ENCODE results near the gene KIF22.
A peak's percentile ranks its signal among the peaks of the same experiment; 100 is the strongest.
"Not testable (repeated sequence)": the region's sequence is repeated elsewhere in the genome, so short reads cannot be mapped to it uniquely, and the experiment has no call there.

Gene KIF22

DNA sequence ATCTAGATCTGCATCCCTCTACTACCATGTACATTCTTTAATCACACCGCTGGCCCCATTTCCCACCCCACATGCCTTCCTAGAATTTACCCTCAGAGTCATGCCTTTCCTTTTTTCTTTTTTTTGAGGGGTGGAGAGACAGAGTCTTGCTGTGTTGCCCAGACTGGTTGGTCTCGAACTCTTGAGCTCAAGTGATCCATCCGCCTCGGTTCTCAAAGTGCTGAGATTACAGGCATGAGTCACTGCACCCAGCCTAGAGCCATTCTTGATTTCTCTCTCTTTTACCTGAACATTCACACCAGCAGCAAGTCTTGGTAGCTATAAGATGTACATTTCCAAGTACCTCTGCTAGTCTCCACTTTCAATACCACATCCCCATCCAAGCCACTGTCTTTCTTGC is 27.5 kb downstream of the KIF22 start:
- Mint-ChIP-seq H3K4me3 (peak overlapping the region; percentile 92), H3K27ac (peak overlapping the region; percentile 79), H3K4me1 (peaks cover 74% of the 10 kb centered on the region), H3K9me3 (no peaks in the 10 kb centered on the region), H3K36me3 (peaks cover 41% of the 10 kb centered on the region), H3K27me3 (peaks cover 23% of the 10 kb centered on the region)
- DNase-seq, result no peak
- CTCF ChIA-PET, result interaction anchor here (0.9 to 9.2 kb wide), 8 partner anchors 8 to 127 kb away, joined by 3 to 103 read pairs (median 14); partner anchors contain the start of gene MAZ

- H3K4me3 Mint-ChIP-seq, result peak overlapping the region; percentile 92
- peak overlapping the region; percentile 95 for H3K27ac Mint-ChIP-seq
- peaks cover 76% of the 10 kb centered on the region for H3K4me1 Mint-ChIP-seq
- CTCF ChIA-PET, result interaction anchor here (1.2 to 9.2 kb wide), 4 partner anchors 12 to 214 kb away, joined by 3 to 103 read pairs (median 34); partner anchors contain the start of gene MAZ
- H3K36me3 Mint-ChIP-seq, result peaks cover 41% of the 10 kb centered on the region
- DNase-seq, result no peak
- H3K27me3 Mint-ChIP-seq, result peaks cover 10% of the 10 kb centered on the region
- H3K9me3 Mint-ChIP-seq, result no peaks in the 10 kb centered on the region
Observed at GRCh38 chr16:29819506-29819905, 29.0 kb downstream of the KIF22 start.

- CTCF ChIA-PET, result interaction anchor here (7.8 to 9.2 kb wide), 2 partner anchors 13 to 28 kb away, joined by 59 to 103 read pairs; partner anchors contain the start of gene MAZ
- H3K4me3 Mint-ChIP-seq, result peak within 1 kb of the TSS; percentile 92
- H3K4me1 Mint-ChIP-seq, result peaks cover 76% of the 10 kb centered on the region
- peaks cover 45% of the 10 kb centered on the region for H3K36me3 Mint-ChIP-seq
- H3K27ac Mint-ChIP-seq, result peak within 1 kb of the TSS; percentile 95
- peaks cover 4% of the 10 kb centered on the region for H3K27me3 Mint-ChIP-seq
- H3K9me3 Mint-ChIP-seq, result no peaks in the 10 kb centered on the region
- peak; percentile 72 for DNase-seq
Observed at GRCh38 chr16:29820271-29820701, 29.7 kb downstream of the KIF22 start, which contains the start of gene MVP. Gene MVP, plus strand, starts transcription at chr16:29820462. Its CDS starts 10,088 bp downstream, at chr16:29830550.

GRCh38 chr16:29820730-29821642 is 30.4 kb downstream of the KIF22 start:
- H3K4me1 Mint-ChIP-seq, result peaks cover 80% of the 10 kb centered on the region
- peak overlapping the region; percentile 92 for H3K4me3 Mint-ChIP-seq
- H3K9me3 Mint-ChIP-seq, result no peaks in the 10 kb centered on the region
- no peaks in the 10 kb centered on the region for H3K27me3 Mint-ChIP-seq
- H3K27ac Mint-ChIP-seq, result peak overlapping the region; percentile 95
- DNase-seq, result peak; percentile 70
- CTCF ChIA-PET, result interaction anchor here (7.8 to 9.2 kb wide), 2 partner anchors 14 to 28 kb away, joined by 59 to 103 read pairs; partner anchors contain the start of gene MAZ
- peaks cover 47% of the 10 kb centered on the region for H3K36me3 Mint-ChIP-seq

GRCh38 chr16:29821643-29822115 is 31.1 kb downstream of the KIF22 start:
- Mint-ChIP-seq H3K27ac (peak overlapping the region; percentile 95), H3K9me3 (no peaks in the 10 kb centered on the region), H3K27me3 (no peaks in the 10 kb centered on the region), H3K36me3 (peaks cover 47% of the 10 kb centered on the region), H3K4me1 (peaks cover 86% of the 10 kb centered on the region), H3K4me3 (peak overlapping the region; percentile 92)
- no peak for DNase-seq
- CTCF ChIA-PET, result interaction anchor here (7.8 to 9.2 kb wide), 2 partner anchors 14 to 27 kb away, joined by 59 to 103 read pairs; partner anchors contain the start of gene MAZ

GRCh38 chr16:29824589-29825144 is 34.1 kb downstream of the KIF22 start:
- no peaks in the 10 kb centered on the region for H3K9me3 Mint-ChIP-seq
- peaks cover 85% of the 10 kb centered on the region for H3K4me1 Mint-ChIP-seq
- no peak overlapping the region for H3K4me3 Mint-ChIP-seq
- no peak for DNase-seq
- CTCF ChIA-PET, result interaction anchor here (4.1 to 4.8 kb wide), 2 partner anchors 8 to 24 kb away, joined by 21 to 35 read pairs; partner anchors contain the start of gene PAGR1
- H3K27ac Mint-ChIP-seq, result peak overlapping the region; percentile 85
- H3K27me3 Mint-ChIP-seq, result no peaks in the 10 kb centered on the region
- peaks cover 23% of the 10 kb centered on the region for H3K36me3 Mint-ChIP-seq

- DNase-seq, result peak; percentile 54
- H3K9me3 Mint-ChIP-seq, result no peaks in the 10 kb centered on the region
- peaks cover 22% of the 10 kb centered on the region for H3K36me3 Mint-ChIP-seq
- peak overlapping the region; percentile 85 for H3K27ac Mint-ChIP-seq
- CTCF ChIA-PET, result interaction anchor here (1.0 to 4.8 kb wide), 3 partner anchors 9 to 124 kb away, joined by 4 to 35 read pairs (median 21); partner anchors contain the start of gene PAGR1
- H3K27me3 Mint-ChIP-seq, result no peaks in the 10 kb centered on the region
- H3K4me3 Mint-ChIP-seq, result peak overlapping the region; percentile 62
- peaks cover 86% of the 10 kb centered on the region for H3K4me1 Mint-ChIP-seq
Observed at GRCh38 chr16:29825145-29826044, 34.8 kb downstream of the KIF22 start.

DNA sequence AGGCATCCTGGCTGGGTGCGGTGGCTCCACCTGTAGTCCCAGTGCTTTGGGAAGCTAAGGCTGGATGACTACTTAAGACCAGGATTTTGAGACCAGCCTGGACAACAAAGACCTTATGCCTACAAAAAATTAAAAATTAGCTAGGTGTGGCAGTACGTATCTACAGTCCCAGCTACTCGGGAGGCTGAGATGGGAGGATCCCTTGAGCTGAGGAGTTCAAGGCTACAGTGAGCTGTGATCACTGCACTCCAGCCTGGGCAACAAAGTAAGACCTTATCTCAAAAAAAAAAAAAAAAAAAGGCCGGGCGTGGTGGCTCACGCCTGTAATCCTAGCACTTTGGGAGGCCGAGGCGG is 35.8 kb downstream of the KIF22 start:
- DNase-seq, result no peak
- peak overlapping the region; percentile 95 for H3K27ac Mint-ChIP-seq
- H3K9me3 Mint-ChIP-seq, result no peaks in the 10 kb centered on the region
- peaks cover 81% of the 10 kb centered on the region for H3K4me1 Mint-ChIP-seq
- peaks cover 23% of the 10 kb centered on the region for H3K36me3 Mint-ChIP-seq
- peak overlapping the region; percentile 66 for H3K4me3 Mint-ChIP-seq
- no peaks in the 10 kb centered on the region for H3K27me3 Mint-ChIP-seq
- CTCF ChIA-PET, result interaction anchor here (0.7 to 4.8 kb wide), 4 partner anchors 10 to 125 kb away, joined by 3 to 35 read pairs (median 12); partner anchors contain the start of gene PAGR1

DNA sequence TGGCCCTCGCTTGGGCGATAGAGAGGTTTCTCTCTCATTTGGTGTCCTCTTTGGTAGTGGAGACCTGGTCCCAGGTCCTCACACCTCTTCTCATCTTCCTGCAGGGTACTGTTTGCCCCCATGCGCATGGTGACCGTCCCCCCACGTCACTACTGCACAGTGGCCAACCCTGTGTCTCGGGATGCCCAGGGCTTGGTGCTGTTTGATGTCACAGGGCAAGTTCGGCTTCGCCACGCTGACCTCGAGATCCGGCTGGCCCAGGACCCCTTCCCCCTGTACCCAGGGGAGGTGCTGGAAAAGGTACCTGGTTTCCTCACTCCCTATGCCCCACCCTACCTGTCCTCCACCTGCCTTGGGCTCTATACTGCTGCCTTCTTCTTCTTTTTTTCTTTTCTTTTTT is 40.2 kb downstream of the KIF22 start:
- H3K27ac Mint-ChIP-seq, result no peak overlapping the region

GRCh38 chr16:29831490-29831889 is 40.9 kb downstream of the KIF22 start:
- CTCF ChIA-PET, result no interaction called here
- Mint-ChIP-seq H3K9me3 (no peaks in the 10 kb centered on the region), H3K4me1 (peaks cover 36% of the 10 kb centered on the region), H3K36me3 (peaks cover 34% of the 10 kb centered on the region), H3K4me3 (no peak overlapping the region), H3K27me3 (no peaks in the 10 kb centered on the region), H3K27ac (no peak overlapping the region)
- DNase-seq, result no peak

More for the DNA sequence above, 40.2 kb downstream of the KIF22 start:
- Mint-ChIP-seq H3K9me3 (no peaks in the 10 kb centered on the region), H3K4me3 (no peak overlapping the region), H3K36me3 (peaks cover 31% of the 10 kb centered on the region), H3K4me1 (peaks cover 43% of the 10 kb centered on the region), H3K27me3 (no peaks in the 10 kb centered on the region)
- CTCF ChIA-PET, result interaction anchor here (0.6 kb wide), 1 partner anchor 42 kb away, joined by 3 read pairs; no protein-coding TSS in a partner anchor
- no peak for DNase-seq

- Mint-ChIP-seq H3K36me3 (peaks cover 46% of the 10 kb centered on the region), H3K4me1 (peaks cover 20% of the 10 kb centered on the region)
- H3K4me3 Mint-ChIP-seq, H3K27ac Mint-ChIP-seq, H3K9me3 Mint-ChIP-seq, DNase-seq, H3K27me3 Mint-ChIP-seq: not testable (repeated sequence)
- CTCF ChIA-PET, result interaction anchor here (2.1 kb wide), 1 partner anchor 10 kb away, joined by 7 read pairs; no protein-coding TSS in a partner anchor
Observed at GRCh38 chr16:29833219-29833618, 42.7 kb downstream of the KIF22 start.

DNA sequence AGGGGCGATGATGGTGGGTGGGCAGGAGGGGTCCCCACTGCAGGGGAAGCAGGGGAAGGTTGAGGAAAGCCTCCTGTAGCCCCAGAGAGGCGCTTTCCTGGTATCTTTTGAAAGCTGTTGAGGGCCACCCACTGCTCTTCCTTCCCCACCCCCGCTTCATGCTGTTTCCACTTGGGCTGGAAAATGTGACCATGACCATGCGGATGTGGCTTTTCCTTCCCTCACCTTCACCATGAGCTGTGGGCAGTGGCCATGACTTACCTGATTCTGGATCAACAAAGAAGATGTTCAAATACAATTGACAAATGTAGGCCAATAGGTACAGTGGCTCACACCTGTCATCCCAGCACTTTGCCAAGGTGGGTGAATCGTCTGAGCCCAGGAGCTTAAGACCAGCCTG is 43.5 kb downstream of the KIF22 start:
- H3K9me3 Mint-ChIP-seq, result no peaks in the 10 kb centered on the region
- peaks cover 14% of the 10 kb centered on the region for H3K4me1 Mint-ChIP-seq
- H3K36me3 Mint-ChIP-seq, result peaks cover 48% of the 10 kb centered on the region
- no peak overlapping the region for H3K4me3 Mint-ChIP-seq
- CTCF ChIA-PET, result interaction anchor here (0.6 to 2.1 kb wide), 3 partner anchors 9 to 147 kb away, joined by 3 to 7 read pairs (median 3); no protein-coding TSS in a partner anchor
- no peak for DNase-seq
- no peak overlapping the region for H3K27ac Mint-ChIP-seq
- H3K27me3 Mint-ChIP-seq, result no peaks in the 10 kb centered on the region

GRCh38 chr16:29835926-29836325 is 45.4 kb downstream of the KIF22 start:
- no peak for DNase-seq
- peaks cover 3% of the 10 kb centered on the region for H3K4me1 Mint-ChIP-seq
- peaks cover 56% of the 10 kb centered on the region for H3K36me3 Mint-ChIP-seq
- no peaks in the 10 kb centered on the region for H3K9me3 Mint-ChIP-seq
- H3K27me3 Mint-ChIP-seq, result no peaks in the 10 kb centered on the region
- H3K27ac Mint-ChIP-seq, result no peak overlapping the region
- no peak overlapping the region for H3K4me3 Mint-ChIP-seq
- CTCF ChIA-PET, result no interaction called here

All from activated naive CD4-positive, alpha-beta T cell treated with anti-CD3 and anti-CD28 coated beads, Interleukin-2, amount 10 ng/mL, durations not matched to agents 7 days and 5 days (primary cell).